Lung (tissue), 12 donors: Measurements from ENCODE around the gene FALEC. TPM values are rescaled to one million over a fixed set of nuclear protein-coding genes. Genes with fewer than 3 reads are reported as not detected.

Experiments used
- ATAC-seq: fragments of 200-7000 bp; cut with Tn5 transposase; one replicate; pipeline ENCODE4 v1.9.1; 2020; ENCODE audit warnings: moderate number of reproducible peaks; ENCODE audit not compliant: insufficient read depth, low FRiP score
- DNase-seq, 3 donors: peaks; one replicate each; pipeline ENCODE4 v3.0.0-alpha.2; 2013 to 2017
- H3K27ac ChIP-seq, 2 donors: one replicate each; pipeline ENCODE4 v1.5.1; 2013; ENCODE audit warnings: mild to moderate bottlenecking in 2 of 2, moderate library complexity in 2 of 2, control low read depth in 1 of 2, inconsistent platforms in 1 of 2, low read depth in 1 of 2, low read length in 1 of 2
- H3K27me3 ChIP-seq, 3 donors: one replicate each; pipeline ENCODE4 v1.5.1; 2013; ENCODE audit warnings: low read length in 2 of 3; ENCODE audit not compliant: control insufficient read depth in 3 of 3, insufficient read depth in 3 of 3
- H3K36me3 ChIP-seq, 4 donors: one replicate each; pipeline ENCODE4 v1.5.1; 2013; ENCODE audit warnings: low read length in 4 of 4, mild to moderate bottlenecking in 1 of 4, moderate library complexity in 1 of 4; ENCODE audit not compliant: control insufficient read depth in 4 of 4, insufficient read depth in 4 of 4
- H3K4me1 ChIP-seq, 5 donors: one replicate each; pipeline ENCODE4 v1.5.1; 2013; ENCODE audit warnings: low read length in 5 of 5, mild to moderate bottlenecking in 2 of 5, moderate library complexity in 1 of 5; ENCODE audit not compliant: control insufficient read depth in 5 of 5, insufficient read depth in 5 of 5
- H3K4me3 ChIP-seq: one replicate; pipeline ENCODE4 v1.5.1; 2013; ENCODE audit warnings: mild to moderate bottlenecking, control low read depth, moderate library complexity
- H3K9ac ChIP-seq, 2 donors: one replicate each; pipeline ENCODE4 v1.5.1; 2013; ENCODE audit warnings: low read length in 2 of 2, control low read depth in 1 of 2; ENCODE audit not compliant: insufficient read depth in 1 of 2
- H3K9me3 ChIP-seq, 4 donors: one replicate each; pipeline ENCODE4 v1.5.1; 2013; ENCODE audit warnings: low read length in 3 of 4, mild to moderate bottlenecking in 1 of 4, moderate library complexity in 1 of 4; ENCODE audit not compliant: control insufficient read depth in 4 of 4, insufficient read depth in 3 of 4
- CTCF ChIP-seq: IDR thresholded peaks from 2 replicates; pipeline ENCODE4 v1.5.1; 2012; ENCODE audit warnings: mild to moderate bottlenecking; ENCODE audit errors: control extremely low read depth, extremely low read depth
- WGBS, 2 donors: extraction: QIAGEN DNeasy Blood & Tissue Kit; methylation state at CpG; one replicate each; pipeline ENCODE4 v1.1.7; 2013; 5-methylcytosine and 5-hydroxymethylcytosine counted together
- polyA plus RNA-seq, 2 donors: library from polyadenylated mRNA; stranded (reverse); fragments of 200-250 nt; gene quantifications; one replicate each; pipeline ENCODE4 v1.2.1, GENCODE V29; 2013
- total RNA-seq, 2 donors: library from RNA; depleted of rRNA in 1 of 2; stranded (reverse); fragments of >200 nt in 1 of 2; gene quantifications; one replicate each; pipeline ENCODE4 v1.2.1, GENCODE V29; 2014 to 2021
- donor health status: control.
- donor health status: control.
- donor health status: Bipolar disorder and iron deficiency.
- donor health status: healthy.
- donor health status: DM: yes; HTN: yes; CAD: no.

FALEC gene
- total and polyA plus RNA-seq, 4 donors: 0.09 TPM; not detected in 3

- Histone ChIP-seq H3K4me1 (peaks cover 0 to 38% (median 7%) of the 10 kb centered on the region in 5 donors), H3K27me3 (no peaks in the 10 kb centered on the region), H3K4me3 (no peak overlapping the region), H3K9ac (no peak overlapping the region), H3K9me3 (no peaks in the 10 kb centered on the region), H3K36me3 (peaks cover 0 to 15% (median 5%) of the 10 kb centered on the region in 4 donors), H3K27ac (peak overlapping the region; percentile 34 to 74)
- peak; percentile 56 for ATAC-seq
- peak; percentile 83 to 93 (median 84) for DNase-seq
- TF ChIP-seq CTCF: no peak
- WGBS, 2 donors: 21 to 29% methylated on average over 12 to 13 of the region's 13 CpGs
Observed at GRCh38 chr1:150552128-150552910, 36.8 kb downstream of the FALEC start.

- WGBS, 2 donors: 77 to 78% methylated on average over 12 of the region's 12 CpGs
- Histone ChIP-seq H3K4me1 (peaks cover 0 to 38% (median 7%) of the 10 kb centered on the region in 5 donors), H3K27ac (peak overlapping the region; percentile 8 to 34), H3K36me3 (peaks cover 0 to 19% (median 5%) of the 10 kb centered on the region in 4 donors), H3K27me3 (no peaks in the 10 kb centered on the region), H3K9ac (no peak overlapping the region), H3K4me3 (no peak overlapping the region), H3K9me3 (no peaks in the 10 kb centered on the region)
- no peak for ATAC-seq
- TF ChIP-seq CTCF: no peak
- no peak for DNase-seq
Observed at GRCh38 chr1:150552911-150553289, 37.3 kb downstream of the FALEC start.

- Histone ChIP-seq H3K9me3 (no peaks in the 10 kb centered on the region), H3K27ac (peak overlapping the region in 1 of 2 donors; percentile 8), H3K9ac (no peak overlapping the region), H3K36me3 (peaks cover 0 to 24% (median 5%) of the 10 kb centered on the region in 4 donors), H3K4me1 (peaks cover 0 to 38% (median 7%) of the 10 kb centered on the region in 5 donors), H3K4me3 (no peak overlapping the region), H3K27me3 (no peaks in the 10 kb centered on the region)
- TF ChIP-seq CTCF: no peak
- DNase-seq (no peak), ATAC-seq (no peak)
- 90 to 93% methylated on average over 23 of the region's 23 CpGs for WGBS, 2 donors
Observed at GRCh38 chr1:150553392-150554085, 38.0 kb downstream of the FALEC start.
